HepG2 (cell line): ENCODE results near the gene EHD1.

ENCODE experiments used
- AKAP8 ChIP-seq: sonication (generic); formaldehyde crosslinking; IDR thresholded peaks from 2 replicates; pipeline ENCODE4 v1.5.1; 2020; ENCODE audit warnings: mild to moderate bottlenecking, missing genetic modification reagents
- HNRNPUL1 ChIP-seq: fragments of 200-400 bp; formaldehyde crosslinking; IDR thresholded peaks from 2 replicates; pipeline ENCODE4 v1.6.1; 2017; ENCODE audit warnings: low read depth, mild to moderate bottlenecking, low read length, moderate library complexity
- JUNB ChIP-seq: sonication (generic); formaldehyde crosslinking; IDR thresholded peaks from 2 replicates; pipeline ENCODE4 v1.8.0; 2022; ENCODE audit warnings: missing genetic modification reagents, mild to moderate bottlenecking, borderline replicate concordance
- PRDM4 ChIP-seq: sonication (generic); formaldehyde crosslinking; IDR thresholded peaks from 2 replicates; pipeline ENCODE4 v1.9.0; 2021; ENCODE audit warnings: missing genetic modification reagents, borderline replicate concordance
- SMC3 ChIP-seq: IDR thresholded peaks from 2 replicates; pipeline ENCODE4 v1.6.1; 2011; ENCODE audit warnings: low read length, improper control_type of control experiment
- ZNF121 ChIP-seq: sonication (generic); formaldehyde crosslinking; IDR thresholded peaks from 2 replicates; pipeline ENCODE4 v1.5.0; 2020; ENCODE audit warnings: mild to moderate bottlenecking, missing genetic modification reagents

GRCh38 chr11:64903291-64903833, 24.9 kb upstream of the EHD1 start:
- TF ChIP-seq HNRNPUL1 (no peak), PRDM4 (CRISPR knock-in tag) (no peak), ZNF121 (CRISPR knock-in tag) (no peak), AKAP8 (CRISPR knock-in tag) (no peak), SMC3 (no peak), JUNB (no peak)
